IMR-90 (cell line): ENCODE results near the gene PRKCA. TPM values are rescaled to one million over a fixed set of nuclear protein-coding genes. Genes with fewer than 3 reads are reported as not detected.

ENCODE experiments used
- ATAC-seq: fragments of 200-7000 bp; cut with Tn5 transposase; 2 replicates; pipeline ENCODE4 v1.9.1; 2020; ENCODE audit warnings: low read depth, mild to moderate bottlenecking, moderate library complexity
- BruUV-seq: library from RNA; stranded (reverse); fragments of 400-500 nt; replicated peaks from 2 replicates; lab custom pipeline; 2021; lab: Mats Ljungman, UMichigan
- CTCF ChIA-PET: fragments of 300-600 bp; formaldehyde crosslinking; extraction: SDS; loops from one replicate; lab custom pipeline; 2021; ENCODE audit warnings: antibody characterized with exemption; lab: Yijun Ruan, JAX
- POLR2A ChIA-PET: fragments of 300-600 bp; sonication (Branson Sonifier 250); formaldehyde crosslinking; loops from one replicate; lab custom pipeline; 2022; ENCODE audit warnings: antibody characterized with exemption; ENCODE audit not compliant: unreplicated experiment; lab: Charles Lee
- DNase-seq: peaks from one replicate; pipeline ENCODE4 v3.0.0; 2013
- H2AFZ ChIP-seq: replicated peaks from 2 replicates; pipeline ENCODE3; 2013; ENCODE audit warnings: low read length, mild to moderate bottlenecking; ENCODE audit not compliant: poor library complexity
- H2AK5ac ChIP-seq: 2 replicates; pipeline ENCODE4 v1.6.1; 2013; ENCODE audit warnings: low read depth, low read length, inconsistent platforms
- H2AK9ac ChIP-seq: replicated peaks from 2 replicates; pipeline ENCODE3; 2013; ENCODE audit warnings: mild to moderate bottlenecking, low read depth, low read length, moderate library complexity; ENCODE audit not compliant: poor library complexity
- H2BK120ac ChIP-seq: 2 replicates; pipeline ENCODE4 v1.6.1; 2013; ENCODE audit warnings: low read depth, low read length, inconsistent platforms
- H2BK15ac ChIP-seq: 3 replicates; pipeline ENCODE4 v1.6.1; 2013; ENCODE audit warnings: low read depth, low read length, inconsistent platforms
- H2BK20ac ChIP-seq: 2 replicates; pipeline ENCODE4 v1.6.1; 2013; ENCODE audit warnings: low read depth, mild to moderate bottlenecking, inconsistent platforms, low read length, moderate library complexity
- H2BK5ac ChIP-seq: 2 replicates; pipeline ENCODE4 v1.6.1; 2013; ENCODE audit warnings: mild to moderate bottlenecking, low read depth, low read length, inconsistent platforms; ENCODE audit not compliant: poor library complexity, severe bottlenecking
- H3K14ac ChIP-seq: replicated peaks from 2 replicates; pipeline ENCODE4 v1.6.1; 2013; ENCODE audit warnings: low read depth, low read length, inconsistent platforms
- H3K18ac ChIP-seq: 2 replicates; pipeline ENCODE4 v1.6.1; 2013; ENCODE audit warnings: low read depth, low read length, control low read depth
- H3K23ac ChIP-seq: 2 replicates; pipeline ENCODE4 v1.6.1; 2013; ENCODE audit warnings: low read depth, low read length, inconsistent platforms
- H3K27ac ChIP-seq: 2 replicates; pipeline ENCODE4 v1.5.1; 2013; ENCODE audit warnings: mild to moderate bottlenecking, control low read depth, low read length; ENCODE audit not compliant: insufficient read depth
- H3K27me3 ChIP-seq: 2 replicates; pipeline ENCODE4 v1.6.1; 2013; ENCODE audit warnings: low read length; ENCODE audit not compliant: control insufficient read depth, insufficient read depth
- H3K36me3 ChIP-seq: 2 replicates; pipeline ENCODE4 v1.6.1; 2013; ENCODE audit warnings: low read length, mixed read lengths; ENCODE audit not compliant: control insufficient read depth, insufficient read depth
- H3K4ac ChIP-seq: 2 replicates; pipeline ENCODE4 v1.6.1; 2013; ENCODE audit warnings: low read depth, low read length, inconsistent platforms
- H3K4me1 ChIP-seq: 2 replicates; pipeline ENCODE4 v1.6.1; 2013; ENCODE audit warnings: low read length, mixed read lengths; ENCODE audit not compliant: control insufficient read depth, insufficient read depth
- H3K4me2 ChIP-seq: 2 replicates; pipeline ENCODE4 v1.6.1; 2013; ENCODE audit warnings: low read depth, mild to moderate bottlenecking, control low read depth, low read length, moderate library complexity
- H3K4me3 ChIP-seq: 2 replicates; pipeline ENCODE4 v1.5.1; 2013; ENCODE audit warnings: low read depth, mild to moderate bottlenecking, control low read depth, low read length, moderate library complexity; ENCODE audit not compliant: insufficient read depth
- H3K56ac ChIP-seq: 2 replicates; pipeline ENCODE4 v1.6.1; 2013; ENCODE audit warnings: low read length, inconsistent platforms; ENCODE audit not compliant: insufficient read depth; ENCODE audit errors: extremely low read depth
- H3K79me1 ChIP-seq, 2 experiments: 2 replicates each; pipeline ENCODE4 v1.6.1; 2013; ENCODE audit warnings: low read length in 2 of 2, inconsistent platforms in 1 of 2, low read depth in 1 of 2
- H3K9ac ChIP-seq: 2 replicates; pipeline ENCODE4 v1.6.1; 2013; ENCODE audit warnings: low read depth, low read length, control low read depth
- H3K9me1 ChIP-seq: 2 replicates; pipeline ENCODE4 v1.6.1; 2013; ENCODE audit warnings: low read length, inconsistent platforms; ENCODE audit not compliant: insufficient read depth
- H3K9me3 ChIP-seq: 2 replicates; pipeline ENCODE4 v1.6.1; 2013; ENCODE audit warnings: low read length; ENCODE audit not compliant: control insufficient read depth, insufficient read depth
- H4K20me1 ChIP-seq: 2 replicates; pipeline ENCODE4 v1.6.1; 2013; ENCODE audit warnings: low read length, inconsistent platforms; ENCODE audit not compliant: insufficient read depth
- H4K5ac ChIP-seq: 2 replicates; pipeline ENCODE4 v1.6.1; 2013; ENCODE audit warnings: mild to moderate bottlenecking, low read depth, low read length, control low read depth
- H4K8ac ChIP-seq, 2 experiments: 2 replicates each; pipeline ENCODE4 v1.6.1; 2013; ENCODE audit warnings: low read depth in 2 of 2, low read length in 2 of 2, control low read depth in 1 of 2, inconsistent platforms in 1 of 2
- H4K91ac ChIP-seq: 2 replicates; pipeline ENCODE4 v1.6.1; 2013; ENCODE audit warnings: low read depth, low read length, inconsistent platforms; ENCODE audit not compliant: insufficient read depth
- BHLHE40 ChIP-seq: fragments of 150-350 bp; IDR thresholded peaks from 2 replicates; pipeline ENCODE4 v1.6.1; 2016; ENCODE audit warnings: mild to moderate bottlenecking, low read depth, low read length
- CEBPB ChIP-seq: IDR thresholded peaks from 2 replicates; pipeline ENCODE4 v1.6.1; 2012; ENCODE audit warnings: low read depth, low read length, improper control_type of control experiment
- CHD1 ChIP-seq: IDR thresholded peaks from 2 replicates; pipeline ENCODE4 v1.6.1; 2012; ENCODE audit warnings: low read depth, low read length, improper control_type of control experiment
- CTCF ChIP-seq: conservative IDR thresholded peaks from 2 replicates; pipeline ENCODE4 v1.5.1; 2012; ENCODE audit warnings: mild to moderate bottlenecking, low read depth, low read length, improper control_type of control experiment
- ELK1 ChIP-seq: fragments of 150-350 bp; IDR thresholded peaks from 2 replicates; pipeline ENCODE4 v1.6.1; 2016; ENCODE audit warnings: low read depth, mild to moderate bottlenecking, low read length, moderate library complexity, borderline replicate concordance
- FOS ChIP-seq: fragments of 150-350 bp; IDR thresholded peaks from 2 replicates; pipeline ENCODE4 v1.6.1; 2016; ENCODE audit warnings: low read depth, low read length
- MAFK ChIP-seq: IDR thresholded peaks from 2 replicates; pipeline ENCODE4 v1.6.1; 2012; ENCODE audit warnings: low read depth, low read length, improper control_type of control experiment
- MAZ ChIP-seq: IDR thresholded peaks from 2 replicates; pipeline ENCODE4 v1.6.1; 2012; ENCODE audit warnings: low read depth, mild to moderate bottlenecking, low read length, improper control_type of control experiment, moderate library complexity, borderline replicate concordance
- MXI1 ChIP-seq: IDR thresholded peaks from 2 replicates; pipeline ENCODE4 v1.6.1; 2012; ENCODE audit warnings: low read depth, mild to moderate bottlenecking, low read length, moderate library complexity, borderline replicate concordance
- NFE2L2 ChIP-seq: fragments of 150-350 bp; IDR thresholded peaks from 2 replicates; pipeline ENCODE4 v1.6.1; 2016; ENCODE audit warnings: low read depth, mild to moderate bottlenecking, low read length
- POLR2A ChIP-seq: IDR thresholded peaks from 2 replicates; pipeline ENCODE4 v1.6.1; 2012; ENCODE audit warnings: mild to moderate bottlenecking, low read depth, low read length
- RAD21 ChIP-seq: IDR thresholded peaks from 2 replicates; pipeline ENCODE4 v1.6.1; 2012; ENCODE audit warnings: low read length, improper control_type of control experiment
- RCOR1 ChIP-seq: IDR thresholded peaks from 2 replicates; pipeline ENCODE4 v1.6.1; 2012; ENCODE audit warnings: mild to moderate bottlenecking, low read length, improper control_type of control experiment; ENCODE audit not compliant: insufficient replicate concordance
- RFX5 ChIP-seq: IDR thresholded peaks from 2 replicates; pipeline ENCODE4 v1.8.0; 2012; ENCODE audit warnings: low read depth, mild to moderate bottlenecking, low read length, moderate library complexity
- SMC3 ChIP-seq: fragments of 150-350 bp; IDR thresholded peaks from 2 replicates; pipeline ENCODE4 v1.6.1; 2016; ENCODE audit warnings: low read depth, mild to moderate bottlenecking, antibody characterized with exemption, low read length, moderate library complexity
- WGBS, 2 experiments: methylation state at CpG; one replicate each; pipeline versions ENCODE4 v1.1.5 to v1.1.7; 2013; ENCODE audit warnings: missing lambda C conversion rate in 2 of 2; ENCODE audit not compliant: insufficient read length in 1 of 2; ENCODE audit errors: extremely low coverage in 2 of 2; 5-methylcytosine and 5-hydroxymethylcytosine counted together
- dilution Hi-C: fragments of 300-500 bp; cut with HindIII; formaldehyde crosslinking; loops from one replicate; pipeline ENCODE4 v1.14.3; 2018; ENCODE audit warnings: low sequenced_read_pairs; ENCODE audit not compliant: unreplicated experiment
- in situ Hi-C: fragments of 300-500 bp; cut with MboI; formaldehyde crosslinking; loops from 3 replicates; pipeline ENCODE4 v1.14.3; 2019; ENCODE audit warnings: low sequenced_read_pairs, inconsistent platforms, mixed read lengths
- intact Hi-C: fragments of 100-400 bp; cut with micrococcal nuclease; formaldehyde crosslinking; loops from 2 replicates; pipeline ENCODE4 v1.10.0; 2022
- polyA plus RNA-seq, 3 experiments: library from polyadenylated mRNA; depleted of rRNA; stranded (reverse); fragments of >200 nt; gene quantifications; 2 replicates each; pipeline ENCODE4 v1.2.3, GENCODE V29; 2012; ENCODE audit warnings: low replicate concordance in 1 of 3
- total RNA-seq: library from RNA; depleted of rRNA; stranded (reverse); fragments of >200 nt; gene quantifications from 2 replicates; pipeline ENCODE4 v1.2.3, GENCODE V29; 2012
- TF ChIP-seq, protein P1 (sequence below): fragments of 150-350 bp; IDR thresholded peaks from 2 replicates; pipeline ENCODE4 v1.6.1; 2017; ENCODE audit warnings: mild to moderate bottlenecking, antibody characterized with exemption, low read length, low read depth

The PRKCA gene
- total and polyA plus RNA-seq, 2 of the 4 experiments (the other 2 are of a cell fraction), result 31.0 to 46.0 TPM

GRCh38 chr17:66399441-66399840 is 97.0 kb downstream of the PRKCA start:
- in situ Hi-C loops, result no loop called here
- Histone ChIP-seq H4K91ac (no peak overlapping the region), H3K18ac (no peak overlapping the region), H4K20me1 (peaks cover 39% of the 10 kb centered on the region), H3K36me3 (no peaks in the 10 kb centered on the region), H3K9ac (no peak overlapping the region), H2AFZ (no peak overlapping the region), H3K4me1 (peaks cover 6% of the 10 kb centered on the region), H4K5ac (no peak overlapping the region), H2AK5ac (no peak overlapping the region), H3K9me1 (no peaks in the 10 kb centered on the region; the same call in 1 of the 2 replicates), H2BK20ac (no peak overlapping the region), H3K4me2 (no peak overlapping the region), H3K56ac (no peak overlapping the region), H4K8ac (no peak overlapping the region), H2BK5ac (no peak overlapping the region), H3K4ac (no peak overlapping the region), H3K27ac (no peak overlapping the region), H3K27me3 (no peaks in the 10 kb centered on the region), H2AK9ac (no peak overlapping the region), H3K9me3 (no peaks in the 10 kb centered on the region), H2BK15ac (no peak overlapping the region), H2BK120ac (no peak overlapping the region), H3K4me3 (no peak overlapping the region), H3K14ac (no peak overlapping the region), H3K23ac (no peak overlapping the region), H3K79me1 (peaks cover 63 to 75% of the 10 kb centered on the region in 2 experiments)
- ChIA-PET POLR2A (no interaction called here), CTCF (interaction anchor here (0.6 kb wide), 1 partner anchor 33 kb away, joined by 3 read pairs; no protein-coding TSS in a partner anchor)
- ATAC-seq (no peak), DNase-seq (no peak)
- dilution Hi-C loops, result no loop called here
- no TSS peak for BruUV-seq
- TF ChIP-seq BHLHE40 (no peak), NFE2L2 (no peak), CHD1 (no peak), RCOR1 (no peak), POLR2A (no peak), CTCF (no peak), MAZ (no peak), MXI1 (no peak), ELK1 (no peak), MAFK (no peak), FOS (no peak), SMC3 (no peak), RAD21 (no peak), CEBPB (no peak), RFX5 (no peak)
- TF ChIP-seq, protein P1, sequence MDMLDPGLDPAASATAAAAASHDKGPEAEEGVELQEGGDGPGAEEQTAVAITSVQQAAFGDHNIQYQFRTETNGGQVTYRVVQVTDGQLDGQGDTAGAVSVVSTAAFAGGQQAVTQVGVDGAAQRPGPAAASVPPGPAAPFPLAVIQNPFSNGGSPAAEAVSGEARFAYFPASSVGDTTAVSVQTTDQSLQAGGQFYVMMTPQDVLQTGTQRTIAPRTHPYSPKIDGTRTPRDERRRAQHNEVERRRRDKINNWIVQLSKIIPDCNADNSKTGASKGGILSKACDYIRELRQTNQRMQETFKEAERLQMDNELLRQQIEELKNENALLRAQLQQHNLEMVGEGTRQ, result no peak
- no CpG with 5 or more reads among the region's 3 CpGs for WGBS, 2 experiments
- intact Hi-C loops, result no loop called here
